HepG2 (cell line): ENCODE results near the gene RAI14. TPM values are rescaled to one million over a fixed set of nuclear protein-coding genes. Genes with fewer than 3 reads are reported as not detected.

ENCODE experiments used
- FOSL2 ChIP-seq: sonication (generic); formaldehyde crosslinking; IDR thresholded peaks from 2 replicates; pipeline ENCODE4 v1.4.0; 2020; ENCODE audit warnings: missing genetic modification reagents
- HMG20B ChIP-seq: conservative IDR thresholded peaks from 2 replicates; pipeline ENCODE4 v1.6.1; 2016; ENCODE audit warnings: missing genetic modification reagents, missing compliant biosample characterization
- HMGXB3 ChIP-seq: sonication (generic); formaldehyde crosslinking; IDR thresholded peaks from 2 replicates; pipeline ENCODE4 v1.4.0; 2020; ENCODE audit warnings: missing genetic modification reagents, borderline replicate concordance
- HNF1A ChIP-seq, 2 experiments: sonication (generic) in 1 of 2; formaldehyde crosslinking in 1 of 2; IDR thresholded peaks; 2 replicates each; pipeline versions ENCODE4 v1.4.0 to v1.6.1; 2016 to 2020; ENCODE audit warnings: borderline replicate concordance in 1 of 2, low read depth in 1 of 2, mild to moderate bottlenecking in 1 of 2, missing genetic modification reagents in 1 of 2
- HOMEZ ChIP-seq: IDR thresholded peaks from 2 replicates; pipeline ENCODE4 v1.6.1; 2016; ENCODE audit warnings: low read depth
- NCOA2 ChIP-seq: sonication (generic); formaldehyde crosslinking; IDR thresholded peaks from 2 replicates; pipeline ENCODE4 v1.8.0; 2022; ENCODE audit warnings: inconsistent platforms
- NCOR1 ChIP-seq: fragments of 200-600 bp; sonication (generic); IDR thresholded peaks from 2 replicates; pipeline ENCODE4 v1.7.0; 2017; ENCODE audit warnings: antibody characterized with exemption, low read length, borderline replicate concordance
- SALL1 ChIP-seq: sonication (generic); formaldehyde crosslinking; IDR thresholded peaks from 2 replicates; pipeline ENCODE4 v1.8.0; 2022; ENCODE audit warnings: mild to moderate bottlenecking, missing genetic modification reagents
- SIX4 ChIP-seq: sonication (generic); formaldehyde crosslinking; IDR thresholded peaks from 2 replicates; pipeline ENCODE4 v1.4.0; 2020; ENCODE audit warnings: missing genetic modification reagents
- TBX2 ChIP-seq: sonication (generic); formaldehyde crosslinking; IDR thresholded peaks from 2 replicates; pipeline ENCODE4 v1.5.0; 2020; ENCODE audit warnings: missing genetic modification reagents, mild to moderate bottlenecking, borderline replicate concordance
- TMF1 ChIP-seq: sonication (generic); formaldehyde crosslinking; IDR thresholded peaks from 2 replicates; pipeline ENCODE4 v1.8.1; 2022; ENCODE audit warnings: low read depth, missing genetic modification reagents
- UBTF ChIP-seq: sonication (generic); formaldehyde crosslinking; IDR thresholded peaks from 2 replicates; pipeline ENCODE4 v1.4.0; 2020; ENCODE audit warnings: mild to moderate bottlenecking, missing genetic modification reagents
- ZNF431 ChIP-seq: sonication (generic); formaldehyde crosslinking; IDR thresholded peaks from 2 replicates; pipeline ENCODE4 v1.9.0; 2022; ENCODE audit warnings: missing genetic modification reagents, low read depth, mild to moderate bottlenecking, borderline replicate concordance
- ZNF790 ChIP-seq: sonication (generic); formaldehyde crosslinking; IDR thresholded peaks from 2 replicates; pipeline ENCODE4 v1.8.0; 2022; ENCODE audit warnings: missing genetic modification reagents, mild to moderate bottlenecking, borderline replicate concordance
- polyA plus RNA-seq, 8 experiments: library from polyadenylated mRNA; depleted of rRNA in 3 of 8; stranded (reverse) in 7 of 8; unstranded in 1 of 8; fragments of >200 nt; fragmentation: Illumina TruSeq in 4 of 8; extraction: Trizol in 4 of 8; gene quantifications; 2 replicates each; pipeline versions ENCODE4 v1.2.1 to v1.2.3, GENCODE V29; 2011 to 2016; ENCODE audit warnings: low read depth in 4 of 8, missing spikeins in 1 of 8, mixed read lengths in 1 of 8; ENCODE audit not compliant: insufficient read depth in 1 of 8
- total RNA-seq, 5 experiments: library from RNA; depleted of rRNA; stranded (reverse); fragments of >200 nt; fragmentation: Illumina TruSeq; extraction: Trizol; gene quantifications; 2 replicates each; pipeline ENCODE4 v1.2.3, GENCODE V29; 2016; ENCODE audit warnings: low read depth in 1 of 5

RAI14 gene
- total and polyA plus RNA-seq, 2 of the 13 experiments (the other 11 are each of a cell fraction or from before 2014, with no cell fraction given), result 12.6 to 18.2 TPM

GRCh38 chr5:34756781-34757624, 100.9 kb downstream of the RAI14 start (continued):
- TF ChIP-seq HNF1A (IDR thresholded peaks at IDR 0.05; ENCODE audit: low read depth), result peak; percentile 62; the same call in 1 of the 2 replicates
- TF ChIP-seq HNF1A (CRISPR knock-in tag; IDR thresholded peaks at IDR 0.05; ENCODE audit: borderline replicate concordance), result peak; percentile 60; the same call in 1 of the 2 replicates
- peak; percentile 36; the same call in 1 of the 2 replicates for TF ChIP-seq UBTF
- TF ChIP-seq HMGXB3 (CRISPR knock-in tag), result 0 out of 2 replicates have a peak, but pooled peaks have one; percentile 44
- TF ChIP-seq NCOA2 (CRISPR knock-in tag), result peak; percentile 67; the same call in 1 of the 2 replicates
- TF ChIP-seq FOSL2 (CRISPR knock-in tag), result peak; percentile 39; the same call in 1 of the 2 replicates
- TF ChIP-seq ZNF431 (CRISPR knock-in tag), result no peak
- no peak for TF ChIP-seq ZNF790
- TF ChIP-seq TBX2 (CRISPR knock-in tag), result peak; percentile 91; the same call in 1 of the 2 replicates
- TF ChIP-seq NCOR1, result peak; percentile 78
- peak; percentile 60; the same call in 1 of the 2 replicates for TF ChIP-seq HMG20B
- TF ChIP-seq SALL1 (CRISPR knock-in tag), result peak; percentile 92
- TF ChIP-seq TMF1 (CRISPR knock-in tag), result no peak
- TF ChIP-seq HOMEZ (CRISPR knock-in tag), result peak; percentile 82; the same call in 1 of the 2 replicates
- TF ChIP-seq SIX4, result 0 out of 2 replicates have a peak, but pooled peaks have one; percentile 29
